SH-SY5Y (cell line): ENCODE measurements around the gene CYS1.

ENCODE experiments used
- GATA2 ChIP-seq: IDR thresholded peaks from 2 replicates; pipeline ENCODE4 v1.6.1; 2011; ENCODE audit warnings: mild to moderate bottlenecking, low read depth, low read length
- GATA3 ChIP-seq: IDR thresholded peaks from 2 replicates; pipeline ENCODE4 v1.6.1; 2011; ENCODE audit warnings: low read depth, mild to moderate bottlenecking, low read length, moderate library complexity

- TF ChIP-seq GATA3 (no peak), GATA2 (no peak)
Observed at GRCh38 chr2:10120158-10120876, 40.1 kb upstream of the CYS1 start.
